Vagina (tissue), 2 donors: ENCODE data around the gene XRCC4. TPM values are rescaled to one million over a fixed set of nuclear protein-coding genes. Genes with fewer than 3 reads are reported as not detected.

ENCODE experiments used
- DNase-seq, 2 donors: peaks; one replicate each; pipeline ENCODE4 v3.0.0-alpha.2; 2017; ENCODE audit errors: extremely low spot score in 2 of 2
- H3K27ac ChIP-seq: fragments of 200-600 bp; sonication (generic); one replicate; pipeline ENCODE4 v1.5.1; 2019
- H3K27me3 ChIP-seq: fragments of 200-600 bp; sonication (generic); one replicate; pipeline ENCODE4 v1.5.1; 2019
- H3K36me3 ChIP-seq, 2 donors: fragments of 200-600 bp; sonication (generic); one replicate each; pipeline ENCODE4 v1.5.1; 2017 to 2019
- H3K4me1 ChIP-seq: fragments of 200-600 bp; sonication (generic); one replicate; pipeline ENCODE4 v1.5.1; 2019
- H3K4me3 ChIP-seq, 2 donors: fragments of 200-600 bp; sonication (generic); 1 replicate in 1 of 2; 2 replicates in 1 of 2; pipeline ENCODE4 v1.5.1; 2016 to 2019
- H3K9me3 ChIP-seq: fragments of 200-600 bp; sonication (generic); one replicate; pipeline ENCODE4 v1.5.1; 2019
- CTCF ChIP-seq, 3 experiments: fragments of 450-650 bp in 2 of 3; fragments of 200-600 bp in 1 of 3; sonication (generic) in 1 of 3; IDR thresholded peaks; one replicate each; pipeline ENCODE4 v1.5.1; 2017 to 2019; ENCODE audit warnings: antibody characterized with exemption in 3 of 3, mild to moderate bottlenecking in 2 of 3, moderate library complexity in 2 of 3
- POLR2A ChIP-seq, 2 donors: fragments of 450-650 bp; IDR thresholded peaks; one replicate each; pipeline ENCODE4 v1.6.1; 2017; ENCODE audit warnings: antibody characterized with exemption in 2 of 2, mild to moderate bottlenecking in 2 of 2, moderate library complexity in 2 of 2
- POLR2AphosphoS5 ChIP-seq, 2 donors: sonication (generic); formaldehyde crosslinking; IDR thresholded peaks; one replicate each; pipeline ENCODE4 v1.9.0; 2017; ENCODE audit warnings: antibody characterized with exemption in 2 of 2, mild to moderate bottlenecking in 2 of 2, low read depth in 1 of 2; ENCODE audit not compliant: insufficient read depth in 1 of 2
- intact Hi-C: fragments of 100-400 bp; cut with DNase I; formaldehyde crosslinking; loops from one replicate; pipeline ENCODE4 v1.15.1; 2023
- total RNA-seq: library from RNA; depleted of rRNA; stranded (reverse); fragments of >200 nt; gene quantifications from one replicate; pipeline ENCODE4 v1.2.3, GENCODE V29; 2016

Gene XRCC4
- total RNA-seq, 1 donor from 2014 or later, result 5.4 TPM

- H3K27ac ChIP-seq, result no peak overlapping the region
- no peaks in the 10 kb centered on the region for H3K9me3 ChIP-seq
- TF ChIP-seq CTCF (IDR thresholded peaks at IDR 0.05) (no peak), POLR2AphosphoS5 (IDR thresholded peaks at IDR 0.05; ENCODE audit: insufficient read depth in 1 of 2, low read depth in 1 of 2) (no peak)
- no peak overlapping the region for H3K4me3 ChIP-seq
- H3K36me3 ChIP-seq, result no peaks in the 10 kb centered on the region
- DNase-seq, result no peak
- H3K27me3 ChIP-seq, result no peaks in the 10 kb centered on the region
- no peaks in the 10 kb centered on the region for H3K4me1 ChIP-seq
- intact Hi-C loops, result no loop called here
These were observed 208.5 kb downstream of the XRCC4 start for GRCh38 chr5:83285661-83286398.

GRCh38 chr5:83294246-83294645 lies 216.9 kb downstream of the XRCC4 start:
- Histone ChIP-seq H3K4me3 (no peak overlapping the region), H3K4me1 (no peaks in the 10 kb centered on the region), H3K27ac (no peak overlapping the region), H3K36me3 (no peaks in the 10 kb centered on the region), H3K27me3 (no peaks in the 10 kb centered on the region), H3K9me3 (no peaks in the 10 kb centered on the region)
- intact Hi-C loops, result no loop called here
- TF ChIP-seq CTCF (IDR thresholded peaks at IDR 0.05) (no peak), POLR2A (IDR thresholded peaks at IDR 0.05) (no peak), POLR2AphosphoS5 (IDR thresholded peaks at IDR 0.05; ENCODE audit: insufficient read depth in 1 of 2, low read depth in 1 of 2) (no peak)
- DNase-seq, result no peak

GRCh38 chr5:83299353-83299752 lies 222.0 kb downstream of the XRCC4 start:
- H3K27me3 ChIP-seq, result no peaks in the 10 kb centered on the region
- intact Hi-C loops, result no loop called here
- H3K4me1 ChIP-seq, result no peaks in the 10 kb centered on the region
- no peak for DNase-seq
- no peaks in the 10 kb centered on the region for H3K9me3 ChIP-seq
- H3K27ac ChIP-seq, result no peak overlapping the region
- no peak for TF ChIP-seq CTCF (IDR thresholded peaks at IDR 0.05)
- no peak for TF ChIP-seq POLR2A (IDR thresholded peaks at IDR 0.05)
- no peak for TF ChIP-seq POLR2AphosphoS5 (IDR thresholded peaks at IDR 0.05; ENCODE audit: insufficient read depth in 1 of 2, low read depth in 1 of 2)
- no peaks in the 10 kb centered on the region for H3K36me3 ChIP-seq
- H3K4me3 ChIP-seq, result no peak overlapping the region

GRCh38 chr5:83306572-83307241 lies 229.4 kb downstream of the XRCC4 start:
- Histone ChIP-seq H3K27me3 (no peaks in the 10 kb centered on the region), H3K27ac (no peak overlapping the region), H3K4me3 (no peak overlapping the region), H3K4me1 (no peaks in the 10 kb centered on the region), H3K9me3 (no peaks in the 10 kb centered on the region), H3K36me3 (no peaks in the 10 kb centered on the region)
- intact Hi-C loops, result no loop called here
- no peak for TF ChIP-seq POLR2AphosphoS5 (IDR thresholded peaks at IDR 0.05; ENCODE audit: insufficient read depth in 1 of 2, low read depth in 1 of 2)
- no peak for TF ChIP-seq POLR2A (IDR thresholded peaks at IDR 0.05)
- DNase-seq, result no peak

GRCh38 chr5:83312663-83313062 lies 235.3 kb downstream of the XRCC4 start:
- no peaks in the 10 kb centered on the region for H3K27me3 ChIP-seq
- TF ChIP-seq POLR2AphosphoS5 (IDR thresholded peaks at IDR 0.05; ENCODE audit: insufficient read depth in 1 of 2, low read depth in 1 of 2) (no peak), CTCF (IDR thresholded peaks at IDR 0.05) (no peak), POLR2A (IDR thresholded peaks at IDR 0.05) (no peak)
- no peak overlapping the region for H3K4me3 ChIP-seq
- H3K9me3 ChIP-seq, result no peaks in the 10 kb centered on the region
- intact Hi-C loops, result no loop called here
- H3K36me3 ChIP-seq, result no peaks in the 10 kb centered on the region
- DNase-seq, result no peak
- no peaks in the 10 kb centered on the region for H3K4me1 ChIP-seq
- no peak overlapping the region for H3K27ac ChIP-seq
